ENCODE data around the gene HIGD1A. TPM values are rescaled to one million over a fixed set of nuclear protein-coding genes. Genes with fewer than 3 reads are reported as not detected.

HIGD1A gene
- total and polyA plus RNA-seq, 2 of the 8 experiments (the other 6 are each of a cell fraction or from before 2014, with no cell fraction given), result 67.3 to 95.4 TPM

DNA sequence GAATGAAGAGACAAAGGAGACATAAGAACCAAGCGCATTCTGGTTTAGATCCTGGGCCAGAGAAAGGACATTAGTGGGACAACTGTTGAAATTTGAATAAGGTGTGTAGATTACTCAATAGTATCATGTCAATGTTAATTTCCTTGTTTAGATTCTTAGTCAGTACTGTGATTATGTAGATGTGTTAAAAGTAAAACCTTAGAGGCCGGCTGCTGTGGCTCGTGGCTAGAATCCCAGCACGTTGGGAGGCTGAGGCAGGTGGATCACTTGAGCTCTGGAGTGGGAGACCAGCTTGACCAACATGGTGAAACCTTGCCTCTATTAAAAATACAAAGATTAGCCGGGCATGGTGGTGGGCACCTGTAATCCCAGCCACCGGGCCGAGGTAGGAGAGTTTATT, 44.7 kb upstream of the HIGD1A start:
- Histone ChIP-seq H2BK20ac (ENCODE audit: low read length) (no peak overlapping the region), H3K4me2 (ENCODE audit: insufficient read depth in 1 of 2, low read depth in 2 of 2, low read length in 2 of 2) (no peak overlapping the region), H3K27ac (ENCODE audit: low read depth, low read length) (no peak overlapping the region), H3K18ac (ENCODE audit: extremely low read depth, low read length) (no peak overlapping the region), H4K8ac (ENCODE audit: extremely low read depth, insufficient read depth, low read length) (no peak overlapping the region), H3K14ac (ENCODE audit: insufficient read length) (no peak overlapping the region), H3K23me2 (ENCODE audit: low read depth, low read length) (no peaks in the 10 kb centered on the region), H4K20me1 (replicated peaks in 1 of 2; ENCODE audit: control insufficient read depth in 1 of 2, insufficient read depth in 2 of 2, low read length in 2 of 2) (no peaks in the 10 kb centered on the region), H4K5ac (ENCODE audit: insufficient read length, low read depth, low read length) (no peak overlapping the region), H2AFZ (ENCODE audit: low read length) (no peak overlapping the region), H2BK120ac (replicated peaks; ENCODE audit: low read depth, low read length) (no peak overlapping the region), H4K91ac (replicated peaks; ENCODE audit: insufficient read length, low read length) (no peak overlapping the region), H3K9me3 (ENCODE audit: insufficient read depth in 2 of 2, low read depth in 1 of 2, low read length in 1 of 2) (no peaks in the 10 kb centered on the region), H3K79me2 (ENCODE audit: control insufficient read depth in 1 of 2, insufficient read depth in 2 of 2, low read length in 2 of 2) (no peaks in the 10 kb centered on the region), H2BK15ac (ENCODE audit: low read length) (no peak overlapping the region), H3K23ac (ENCODE audit: insufficient read length) (no peak overlapping the region), H2BK5ac (ENCODE audit: low read depth, low read length) (no peak overlapping the region), H3K79me1 (ENCODE audit: low read depth, low read length) (no peaks in the 10 kb centered on the region), H3K56ac (replicated peaks; ENCODE audit: insufficient read length, low read depth, low read length) (no peak overlapping the region), H3K4me3 (ENCODE audit: extremely low read depth in 1 of 4, insufficient read depth in 2 of 4, low read depth in 3 of 4, low read length in 4 of 4) (no peak overlapping the region), H3K36me3 (ENCODE audit: control insufficient read depth in 2 of 4, insufficient read depth in 4 of 4, low read length in 3 of 4) (no peaks in the 10 kb centered on the region), H3K4ac (replicated peaks; ENCODE audit: insufficient read length, low read depth, low read length) (no peak overlapping the region), H3K27me3 (replicated peaks in 1 of 4; ENCODE audit: control insufficient read depth in 3 of 4, extremely low read depth in 1 of 4, insufficient read depth in 3 of 4, low read length in 3 of 4) (no peaks in the 10 kb centered on the region), H3K9ac (replicated peaks in 1 of 4; ENCODE audit: extremely low read depth in 1 of 4, low read depth in 3 of 4, low read length in 3 of 4) (no peak overlapping the region), H3K4me1 (replicated peaks in 1 of 4; ENCODE audit: control insufficient read depth in 3 of 4, insufficient read depth in 4 of 4, low read length in 3 of 4) (peaks cover 0 to 12% (median 4%) of the 10 kb centered on the region in 4 experiments; a peak in 6 of 7 replicates), H2BK12ac (ENCODE audit: low read depth, low read length) (no peak overlapping the region), H2AK5ac (ENCODE audit: low read depth, low read length) (no peak overlapping the region)
- DNase-seq (ENCODE audit: low read depth in 1 of 2, low spot score in 2 of 2), result peak in 1 of 2 experiments; percentile 19
- ChIA-PET POLR2A (ENCODE audit: partially characterized antibody) (interaction anchor here (0.9 kb wide), 1 partner anchor 45 kb away, joined by 3 read pairs; the partner anchor contains the start of gene HIGD1A), CTCF (ENCODE audit: partially characterized antibody) (interaction anchor here (1.1 to 5.3 kb wide), 2 partner anchors 9 to 44 kb away, joined by 3 to 34 read pairs; no protein-coding TSS in a partner anchor)
- WGBS, 2 experiments (ENCODE audit: extremely low coverage in 1 of 2, insufficient coverage in 1 of 2, insufficient read length in 1 of 2, insufficient replicate concordance in 2 of 2, low coverage in 1 of 2, low lambda C conversion rate in 2 of 2, missing lambda C conversion rate in 1 of 2), result 88% methylated on average over 7 of the region's 7 CpGs; no CpG with 5 or more reads in 1 of the 2 experiments
- FAIRE-seq, result no peak
- TF ChIP-seq RFX5 (IDR thresholded peaks at IDR 0.05; ENCODE audit: borderline replicate concordance, low read depth, low read length) (no peak), BACH1 (IDR thresholded peaks at IDR 0.05; ENCODE audit: low read length) (no peak), RXRA (IDR thresholded peaks at IDR 0.05; ENCODE audit: insufficient read depth, low read depth, low read length) (no peak), CBX5 (IDR thresholded peaks at IDR 0.05; ENCODE audit: low read depth, low read length) (no peak), CTBP2 (IDR thresholded peaks at IDR 0.05; ENCODE audit: borderline replicate concordance, insufficient read depth, insufficient read length, low read length) (no peak), CHD2 (IDR thresholded peaks at IDR 0.05; ENCODE audit: low read length) (no peak)
- TF ChIP-seq, protein P1, sequence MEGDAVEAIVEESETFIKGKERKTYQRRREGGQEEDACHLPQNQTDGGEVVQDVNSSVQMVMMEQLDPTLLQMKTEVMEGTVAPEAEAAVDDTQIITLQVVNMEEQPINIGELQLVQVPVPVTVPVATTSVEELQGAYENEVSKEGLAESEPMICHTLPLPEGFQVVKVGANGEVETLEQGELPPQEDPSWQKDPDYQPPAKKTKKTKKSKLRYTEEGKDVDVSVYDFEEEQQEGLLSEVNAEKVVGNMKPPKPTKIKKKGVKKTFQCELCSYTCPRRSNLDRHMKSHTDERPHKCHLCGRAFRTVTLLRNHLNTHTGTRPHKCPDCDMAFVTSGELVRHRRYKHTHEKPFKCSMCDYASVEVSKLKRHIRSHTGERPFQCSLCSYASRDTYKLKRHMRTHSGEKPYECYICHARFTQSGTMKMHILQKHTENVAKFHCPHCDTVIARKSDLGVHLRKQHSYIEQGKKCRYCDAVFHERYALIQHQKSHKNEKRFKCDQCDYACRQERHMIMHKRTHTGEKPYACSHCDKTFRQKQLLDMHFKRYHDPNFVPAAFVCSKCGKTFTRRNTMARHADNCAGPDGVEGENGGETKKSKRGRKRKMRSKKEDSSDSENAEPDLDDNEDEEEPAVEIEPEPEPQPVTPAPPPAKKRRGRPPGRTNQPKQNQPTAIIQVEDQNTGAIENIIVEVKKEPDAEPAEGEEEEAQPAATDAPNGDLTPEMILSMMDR (IDR thresholded peaks at IDR 0.05; ENCODE audit: control extremely low read depth in 1 of 3, insufficient read depth in 1 of 3, low read depth in 1 of 3, low read length in 3 of 3), result no peak
- TF ChIP-seq, protein P2, sequence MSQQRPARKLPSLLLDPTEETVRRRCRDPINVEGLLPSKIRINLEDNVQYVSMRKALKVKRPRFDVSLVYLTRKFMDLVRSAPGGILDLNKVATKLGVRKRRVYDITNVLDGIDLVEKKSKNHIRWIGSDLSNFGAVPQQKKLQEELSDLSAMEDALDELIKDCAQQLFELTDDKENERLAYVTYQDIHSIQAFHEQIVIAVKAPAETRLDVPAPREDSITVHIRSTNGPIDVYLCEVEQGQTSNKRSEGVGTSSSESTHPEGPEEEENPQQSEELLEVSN (IDR thresholded peaks at IDR 0.05), result no peak
- TF ChIP-seq, protein P3, sequence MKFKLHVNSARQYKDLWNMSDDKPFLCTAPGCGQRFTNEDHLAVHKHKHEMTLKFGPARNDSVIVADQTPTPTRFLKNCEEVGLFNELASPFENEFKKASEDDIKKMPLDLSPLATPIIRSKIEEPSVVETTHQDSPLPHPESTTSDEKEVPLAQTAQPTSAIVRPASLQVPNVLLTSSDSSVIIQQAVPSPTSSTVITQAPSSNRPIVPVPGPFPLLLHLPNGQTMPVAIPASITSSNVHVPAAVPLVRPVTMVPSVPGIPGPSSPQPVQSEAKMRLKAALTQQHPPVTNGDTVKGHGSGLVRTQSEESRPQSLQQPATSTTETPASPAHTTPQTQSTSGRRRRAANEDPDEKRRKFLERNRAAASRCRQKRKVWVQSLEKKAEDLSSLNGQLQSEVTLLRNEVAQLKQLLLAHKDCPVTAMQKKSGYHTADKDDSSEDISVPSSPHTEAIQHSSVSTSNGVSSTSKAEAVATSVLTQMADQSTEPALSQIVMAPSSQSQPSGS (IDR thresholded peaks at IDR 0.05; ENCODE audit: low read length), result no peak

Measured in H1 (cell line).